Stimulated activated CD4-positive, alpha-beta T cell treated with anti-CD3 and anti-CD28 coated beads, Interleukin-4, amount 100 ng/mL, for 48 hours (primary cell): ENCODE data around the gene CAMTA2.
A peak's percentile ranks its signal among the peaks of the same experiment; 100 is the strongest.
"Not testable (repeated sequence)": the region's sequence is repeated elsewhere in the genome, so short reads cannot be mapped to it uniquely, and the experiment has no call there.

Experiments used
- DNase-seq, 2 donors: peaks; one replicate each; pipeline ENCODE4 v3.0.0-alpha.2; 2020; ENCODE audit warnings: low read depth in 2 of 2

The CAMTA2 gene

GRCh38 chr17:4986951-4987766 lies at the start of gene CAMTA2:
Gene CAMTA2, minus strand, starts transcription at chr17:4987675. Its CDS starts 1,453 bp downstream, at chr17:4986222.
- peak; percentile 84 to 87 for DNase-seq

- no peak for DNase-seq
These were observed 47.8 kb upstream of the CAMTA2 start, which contains the start of gene SLC52A1 for GRCh38 chr17:5035315-5035714. Gene SLC52A1, minus strand, starts transcription at chr17:5035426. Its CDS starts 820 bp downstream, at chr17:5034606.

- no peak for DNase-seq
These were observed 47.2 kb upstream of the CAMTA2 start for GRCh38 chr17:5034651-5035050.

GRCh38 chr17:5034063-5034462 lies 46.6 kb upstream of the CAMTA2 start:
- DNase-seq, result no peak

GRCh38 chr17:5033352-5034015 lies 46.0 kb upstream of the CAMTA2 start:
- no peak for DNase-seq

- no peak for DNase-seq
These were observed 45.4 kb upstream of the CAMTA2 start for GRCh38 chr17:5032865-5033264.

GRCh38 chr17:5031365-5032082 lies 44.0 kb upstream of the CAMTA2 start:
- DNase-seq, result peak; percentile 80 to 86

GRCh38 chr17:5030168-5030567 lies 42.7 kb upstream of the CAMTA2 start:
- DNase-seq, result not testable (repeated sequence)

- DNase-seq, result no peak
These were observed 40.4 kb upstream of the CAMTA2 start for GRCh38 chr17:5027916-5028315.

GRCh38 chr17:5027299-5027698 lies 39.8 kb upstream of the CAMTA2 start:
- no peak for DNase-seq

- DNase-seq, result no peak
These were observed 37.1 kb upstream of the CAMTA2 start for GRCh38 chr17:5024604-5025003.

GRCh38 chr17:5023588-5024147 lies 36.2 kb upstream of the CAMTA2 start:
- no peak for DNase-seq

- DNase-seq, result no peak
These were observed 34.8 kb upstream of the CAMTA2 start for GRCh38 chr17:5022171-5022711.

- no peak for DNase-seq
These were observed 33.1 kb upstream of the CAMTA2 start for GRCh38 chr17:5020502-5021023.

GRCh38 chr17:5019475-5019956 lies 32.0 kb upstream of the CAMTA2 start:
- DNase-seq, result no peak

GRCh38 chr17:5014357-5014756 lies 26.9 kb upstream of the CAMTA2 start:
- DNase-seq, result no peak

GRCh38 chr17:5011928-5012327 lies 24.5 kb upstream of the CAMTA2 start:
- peak in 1 of 2 donors; percentile 21 for DNase-seq

GRCh38 chr17:5003214-5003867 lies 15.9 kb upstream of the CAMTA2 start:
- no peak for DNase-seq

- no peak for DNase-seq
These were observed 14.8 kb upstream of the CAMTA2 start for GRCh38 chr17:5002121-5002788.

- no peak for DNase-seq
These were observed 12.8 kb upstream of the CAMTA2 start for GRCh38 chr17:5000237-5000639.
